HepG2 (cell line): Measurements from ENCODE around the gene ZNF213. TPM values are rescaled to one million over a fixed set of nuclear protein-coding genes. Genes with fewer than 3 reads are reported as not detected.
A peak's percentile ranks its signal among the peaks of the same experiment; 100 is the strongest.

ENCODE experiments used
- AGO2 ChIP-seq: fragments of 200-400 bp; formaldehyde crosslinking; optimal IDR thresholded peaks from 2 replicates; pipeline ENCODE3; 2017; ENCODE audit warnings: mild to moderate bottlenecking, low read depth, low read length, moderate library complexity
- GRHL1 ChIP-seq: sonication (generic); formaldehyde crosslinking; conservative IDR thresholded peaks from 2 replicates; pipeline ENCODE4 v1.8.0; 2022; ENCODE audit warnings: missing genetic modification reagents
- GTF2F1 ChIP-seq: fragments of 150-350 bp; IDR thresholded peaks from 2 replicates; pipeline ENCODE4 v1.6.1; 2014; ENCODE audit warnings: low read length
- HMGXB4 ChIP-seq, 2 experiments: sonication (generic) in 1 of 2; formaldehyde crosslinking in 1 of 2; IDR thresholded peaks; 2 replicates each; pipeline versions ENCODE4 v1.4.0 to v1.6.1; 2018 to 2020; ENCODE audit warnings: missing genetic modification reagents in 2 of 2, borderline replicate concordance in 1 of 2, low read depth in 1 of 2, mild to moderate bottlenecking in 1 of 2, missing biosample characterization in 1 of 2
- HOXA7 ChIP-seq: sonication (generic); formaldehyde crosslinking; IDR thresholded peaks from 2 replicates; pipeline ENCODE4 v1.8.1; 2022; ENCODE audit warnings: mild to moderate bottlenecking, missing genetic modification reagents, moderate library complexity
- MTA1 ChIP-seq: sonication (generic); formaldehyde crosslinking; IDR thresholded peaks from 2 replicates; pipeline ENCODE4 v1.4.0; 2020; ENCODE audit warnings: missing genetic modification reagents, mild to moderate bottlenecking, borderline replicate concordance
- MXI1 ChIP-seq: IDR thresholded peaks from 3 replicates; pipeline ENCODE4 v1.6.1; 2012; ENCODE audit warnings: low read depth, low read length, inconsistent platforms, borderline replicate concordance
- PAXIP1 ChIP-seq: sonication (generic); formaldehyde crosslinking; conservative IDR thresholded peaks from 2 replicates; pipeline ENCODE4 v1.4.0; 2020; ENCODE audit warnings: mild to moderate bottlenecking, missing genetic modification reagents, moderate library complexity
- POLR2A ChIP-seq, 2 experiments: IDR thresholded peaks; 2 replicates each; pipeline ENCODE4 v1.6.1; 2011; ENCODE audit warnings: low read depth in 2 of 2, low read length in 2 of 2, mild to moderate bottlenecking in 1 of 2, moderate library complexity in 1 of 2; ENCODE audit not compliant: insufficient read depth in 1 of 2
- ZNF614 ChIP-seq: IDR thresholded peaks from 2 replicates; pipeline ENCODE4 v1.6.1; 2018; ENCODE audit warnings: missing biosample characterization, missing genetic modification reagents, inconsistent platforms, borderline replicate concordance
- polyA plus RNA-seq, 8 experiments: library from polyadenylated mRNA; depleted of rRNA in 3 of 8; stranded (reverse) in 7 of 8; unstranded in 1 of 8; fragments of >200 nt; fragmentation: Illumina TruSeq in 4 of 8; extraction: Trizol in 4 of 8; gene quantifications; 2 replicates each; pipeline versions ENCODE4 v1.2.1 to v1.2.3, GENCODE V29; 2011 to 2016; ENCODE audit warnings: low read depth in 4 of 8, missing spikeins in 1 of 8, mixed read lengths in 1 of 8; ENCODE audit not compliant: insufficient read depth in 1 of 8
- total RNA-seq, 5 experiments: library from RNA; depleted of rRNA; stranded (reverse); fragments of >200 nt; fragmentation: Illumina TruSeq; extraction: Trizol; gene quantifications; 2 replicates each; pipeline ENCODE4 v1.2.3, GENCODE V29; 2016; ENCODE audit warnings: low read depth in 1 of 5
- TF ChIP-seq, protein P1 (sequence below): sonication (generic); formaldehyde crosslinking; IDR thresholded peaks from 2 replicates; pipeline ENCODE4 v1.4.0; 2020; ENCODE audit warnings: missing genetic modification reagents, borderline replicate concordance
- TF ChIP-seq, protein P2 (sequence below): sonication (generic); formaldehyde crosslinking; IDR thresholded peaks from 2 replicates; pipeline ENCODE4 v1.5.0; 2020; ENCODE audit warnings: mild to moderate bottlenecking, low read depth, missing genetic modification reagents, borderline replicate concordance
- TF ChIP-seq, protein P3 (sequence below): sonication (generic); formaldehyde crosslinking; IDR thresholded peaks from 2 replicates; pipeline ENCODE4 v1.5.0; 2020; ENCODE audit warnings: mild to moderate bottlenecking, missing genetic modification reagents

The ZNF213 gene
- total and polyA plus RNA-seq, 2 of the 13 experiments (the other 11 are each of a cell fraction or from before 2014, with no cell fraction given): 0.59 to 0.97 TPM

DNA sequence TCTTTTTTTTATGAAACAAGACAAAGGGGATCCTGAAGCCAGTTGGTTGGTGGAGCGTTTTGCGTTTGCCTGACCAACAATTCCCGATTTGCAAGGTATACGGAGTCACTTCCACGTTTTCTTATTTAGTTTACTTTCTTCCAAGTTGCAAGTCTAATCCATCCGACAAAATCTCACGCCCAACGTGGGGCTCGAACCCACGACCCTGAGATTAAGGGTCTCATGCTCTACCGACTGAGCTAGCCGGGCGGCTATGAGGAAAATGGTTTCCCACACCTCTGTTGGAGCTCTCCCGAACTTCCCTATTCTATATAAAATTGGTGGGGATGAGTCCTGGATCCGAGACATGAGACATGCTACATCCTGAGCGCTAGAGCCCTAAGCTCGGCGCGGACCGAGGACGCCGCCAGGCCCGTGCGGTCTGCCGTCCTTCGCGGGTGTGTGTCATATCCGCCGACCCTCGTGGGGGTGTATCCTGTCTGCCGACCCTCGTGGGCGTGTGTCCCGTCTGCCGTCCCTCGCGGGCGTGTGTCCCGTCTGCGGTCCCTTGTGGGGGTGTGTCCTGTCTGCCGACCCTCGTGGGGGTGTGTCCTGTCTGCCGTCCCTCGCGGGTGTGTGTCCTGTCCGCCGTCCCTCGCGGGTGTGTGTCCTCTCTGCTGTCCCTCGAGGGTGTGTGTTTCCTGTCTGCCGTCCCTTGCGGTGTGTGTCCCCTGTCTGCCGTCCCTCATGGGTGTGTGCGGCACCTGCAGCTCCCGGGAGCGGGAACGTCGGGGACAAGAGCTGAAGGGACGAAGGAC lies 22.6 kb downstream of the ZNF213 start (continued):
- TF ChIP-seq MTA1 (CRISPR knock-in tag) (peak; percentile 59; the same call in 1 of the 2 replicates), PAXIP1 (CRISPR knock-in tag) (0 out of 2 replicates have a peak, but pooled peaks have one; percentile 22), POLR2A (IDR thresholded peaks at IDR 0.05; ENCODE audit: insufficient read depth in 1 of 2, low read depth in 2 of 2, low read length in 2 of 2) (no peak), AGO2 (peak; percentile 64), GRHL1 (CRISPR knock-in tag) (no peak), MXI1 (0 out of 3 replicates have a peak, but pooled peaks have one; percentile 13), ZNF614 (no peak), HOXA7 (no peak), HMGXB4 (CRISPR knock-in tag; IDR thresholded peaks at IDR 0.05; ENCODE audit: borderline replicate concordance in 1 of 2, low read depth in 1 of 2) (peak; percentile 77 to 97; a peak in 2 of 4 replicates), GTF2F1 (no peak)
- TF ChIP-seq, protein P1, sequence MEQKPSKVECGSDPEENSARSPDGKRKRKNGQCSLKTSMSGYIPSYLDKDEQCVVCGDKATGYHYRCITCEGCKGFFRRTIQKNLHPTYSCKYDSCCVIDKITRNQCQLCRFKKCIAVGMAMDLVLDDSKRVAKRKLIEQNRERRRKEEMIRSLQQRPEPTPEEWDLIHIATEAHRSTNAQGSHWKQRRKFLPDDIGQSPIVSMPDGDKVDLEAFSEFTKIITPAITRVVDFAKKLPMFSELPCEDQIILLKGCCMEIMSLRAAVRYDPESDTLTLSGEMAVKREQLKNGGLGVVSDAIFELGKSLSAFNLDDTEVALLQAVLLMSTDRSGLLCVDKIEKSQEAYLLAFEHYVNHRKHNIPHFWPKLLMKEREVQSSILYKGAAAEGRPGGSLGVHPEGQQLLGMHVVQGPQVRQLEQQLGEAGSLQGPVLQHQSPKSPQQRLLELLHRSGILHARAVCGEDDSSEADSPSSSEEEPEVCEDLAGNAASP (CRISPR knock-in tag): no peak
- TF ChIP-seq, protein P2, sequence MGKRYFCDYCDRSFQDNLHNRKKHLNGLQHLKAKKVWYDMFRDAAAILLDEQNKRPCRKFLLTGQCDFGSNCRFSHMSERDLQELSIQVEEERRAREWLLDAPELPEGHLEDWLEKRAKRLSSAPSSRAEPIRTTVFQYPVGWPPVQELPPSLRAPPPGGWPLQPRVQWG: no peak
- TF ChIP-seq, protein P3, sequence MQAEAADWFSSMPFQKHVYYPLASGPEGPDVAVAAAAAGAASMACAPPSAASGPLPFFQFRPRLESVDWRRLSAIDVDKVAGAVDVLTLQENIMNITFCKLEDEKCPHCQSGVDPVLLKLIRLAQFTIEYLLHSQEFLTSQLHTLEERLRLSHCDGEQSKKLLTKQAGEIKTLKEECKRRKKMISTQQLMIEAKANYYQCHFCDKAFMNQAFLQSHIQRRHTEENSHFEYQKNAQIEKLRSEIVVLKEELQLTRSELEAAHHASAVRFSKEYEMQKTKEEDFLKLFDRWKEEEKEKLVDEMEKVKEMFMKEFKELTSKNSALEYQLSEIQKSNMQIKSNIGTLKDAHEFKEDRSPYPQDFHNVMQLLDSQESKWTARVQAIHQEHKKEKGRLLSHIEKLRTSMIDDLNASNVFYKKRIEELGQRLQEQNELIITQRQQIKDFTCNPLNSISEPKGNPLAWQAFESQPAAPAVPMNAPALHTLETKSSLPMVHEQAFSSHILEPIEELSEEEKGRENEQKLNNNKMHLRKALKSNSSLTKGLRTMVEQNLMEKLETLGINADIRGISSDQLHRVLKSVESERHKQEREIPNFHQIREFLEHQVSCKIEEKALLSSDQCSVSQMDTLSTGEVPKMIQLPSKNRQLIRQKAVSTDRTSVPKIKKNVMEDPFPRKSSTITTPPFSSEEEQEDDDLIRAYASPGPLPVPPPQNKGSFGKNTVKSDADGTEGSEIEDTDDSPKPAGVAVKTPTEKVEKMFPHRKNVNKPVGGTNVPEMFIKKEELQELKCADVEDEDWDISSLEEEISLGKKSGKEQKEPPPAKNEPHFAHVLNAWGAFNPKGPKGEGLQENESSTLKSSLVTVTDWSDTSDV (CRISPR knock-in tag): no peak
